ENCODE measurements around the gene SELENOM. TPM values are rescaled to one million over a fixed set of nuclear protein-coding genes. Genes with fewer than 3 reads are reported as not detected.

SELENOM gene
- total RNA-seq, 6 experiments from 2014 or later = 237 to 356 (median 265) TPM

DNA sequence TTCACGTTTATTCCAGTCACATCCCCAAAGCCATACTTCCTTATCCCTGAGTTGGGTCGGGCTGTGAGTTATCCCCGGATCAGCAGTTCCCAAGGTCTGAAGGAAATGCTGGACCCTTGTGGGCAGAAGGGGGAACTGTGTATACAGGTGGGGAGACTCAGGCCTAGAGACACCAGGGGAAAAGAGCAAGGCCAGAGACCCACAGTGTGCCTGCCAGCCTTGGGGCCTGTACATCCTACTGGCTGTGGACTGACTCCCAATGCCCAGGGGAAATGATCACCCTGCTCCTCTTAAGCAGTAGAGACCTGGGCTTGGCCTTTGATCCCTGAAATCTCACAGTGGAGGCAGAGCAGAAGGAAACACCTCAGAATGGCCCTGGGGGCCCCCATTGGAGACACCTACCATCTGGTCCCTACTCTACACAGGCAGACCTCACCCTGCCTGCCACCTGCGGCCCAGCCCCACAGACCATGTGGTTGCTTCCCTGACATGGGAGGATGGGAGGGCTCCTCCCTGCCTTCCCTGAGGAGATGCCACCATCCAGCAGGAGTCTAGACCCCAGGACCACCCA lies 1.3 kb downstream of the SELENOM start:
- peak; percentile 57 for TF ChIP-seq CTCF (IDR thresholded peaks at IDR 0.05)

DNA sequence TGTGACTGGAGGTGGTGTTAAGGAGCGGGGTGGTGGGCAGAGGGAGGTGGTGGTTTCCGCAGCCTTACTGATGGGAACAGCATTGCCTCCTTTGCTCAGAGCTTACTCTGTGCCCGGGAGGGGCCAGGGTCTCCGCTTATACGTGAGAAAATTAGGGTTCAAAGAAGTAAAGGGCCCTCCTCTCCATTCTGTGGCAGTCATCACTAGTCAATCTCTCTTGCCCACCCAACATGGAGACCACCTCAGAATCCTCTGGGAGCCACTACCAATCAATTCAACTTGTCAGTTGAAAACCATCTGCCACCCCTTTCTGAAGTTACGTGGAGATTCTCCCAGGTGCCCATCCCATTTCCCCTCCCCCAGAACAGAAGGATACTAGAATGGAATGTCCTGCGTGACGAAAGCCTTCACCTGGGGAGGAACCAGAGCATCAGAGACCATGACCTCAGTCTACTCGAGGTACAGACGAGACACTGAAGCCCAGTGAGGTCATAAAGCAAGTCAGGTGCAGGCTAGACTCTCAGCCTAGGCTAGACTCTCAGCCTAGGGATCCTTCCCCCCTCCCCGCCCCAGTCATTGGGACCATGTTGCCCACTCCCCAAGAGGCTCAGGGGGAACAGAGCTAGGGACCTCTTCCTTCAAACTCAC lies 2.0 kb downstream of the SELENOM start:
- Mint-ChIP-seq H3K4me3 (peak overlapping the region; percentile 94), H3K27ac (peak overlapping the region; percentile 98), H3K4me1 (ENCODE audit: low read depth) (peaks cover 54% of the 10 kb centered on the region)

More for the DNA sequence above, 1.3 kb downstream of the SELENOM start:
- peak overlapping the region; percentile 94 for H3K4me3 Mint-ChIP-seq
- peak overlapping the region; percentile 98 for H3K27ac Mint-ChIP-seq
- peaks cover 33% of the 10 kb centered on the region for H3K27me3 Mint-ChIP-seq (ENCODE audit: insufficient read depth)
- peak; percentile 40 for DNase-seq
- H3K9me3 Mint-ChIP-seq = no peaks in the 10 kb centered on the region
- peaks cover 14% of the 10 kb centered on the region for H3K36me3 Mint-ChIP-seq (ENCODE audit: low read depth)
- peaks cover 52% of the 10 kb centered on the region for H3K4me1 Mint-ChIP-seq (ENCODE audit: low read depth)

GRCh38 chr22:31104869-31105268 lies 2.5 kb downstream of the SELENOM start:
- Mint-ChIP-seq H3K36me3 (ENCODE audit: low read depth) (peaks cover 15% of the 10 kb centered on the region), H3K9me3 (no peaks in the 10 kb centered on the region), H3K27me3 (ENCODE audit: insufficient read depth) (peaks cover 38% of the 10 kb centered on the region), H3K4me3 (no peak overlapping the region), H3K4me1 (ENCODE audit: low read depth) (peaks cover 54% of the 10 kb centered on the region), H3K27ac (no peak overlapping the region)
- DNase-seq = no peak
- TF ChIP-seq CTCF (IDR thresholded peaks at IDR 0.05) = no peak

More for the DNA sequence above, 2.0 kb downstream of the SELENOM start:
- H3K9me3 Mint-ChIP-seq = no peaks in the 10 kb centered on the region
- peaks cover 15% of the 10 kb centered on the region for H3K36me3 Mint-ChIP-seq (ENCODE audit: low read depth)
- H3K27me3 Mint-ChIP-seq (ENCODE audit: insufficient read depth) = peaks cover 35% of the 10 kb centered on the region
- no peak for TF ChIP-seq CTCF (IDR thresholded peaks at IDR 0.05)
- DNase-seq = no peak

- no peak for TF ChIP-seq CTCF (IDR thresholded peaks at IDR 0.05)
- no peaks in the 10 kb centered on the region for H3K9me3 Mint-ChIP-seq
- H3K27me3 Mint-ChIP-seq (ENCODE audit: insufficient read depth) = peaks cover 38% of the 10 kb centered on the region
- peak overlapping the region; percentile 95 for H3K27ac Mint-ChIP-seq
- peaks cover 15% of the 10 kb centered on the region for H3K36me3 Mint-ChIP-seq (ENCODE audit: low read depth)
- peaks cover 58% of the 10 kb centered on the region for H3K4me1 Mint-ChIP-seq (ENCODE audit: low read depth)
- DNase-seq = no peak
- H3K4me3 Mint-ChIP-seq = no peak overlapping the region
Measured at GRCh38 chr22:31103899-31104694, 3.3 kb downstream of the SELENOM start.

- DNase-seq = no peak
- no peaks in the 10 kb centered on the region for H3K9me3 Mint-ChIP-seq
- no peak for TF ChIP-seq CTCF (IDR thresholded peaks at IDR 0.05)
- H3K27me3 Mint-ChIP-seq (ENCODE audit: insufficient read depth) = peaks cover 38% of the 10 kb centered on the region
- H3K4me3 Mint-ChIP-seq = peak overlapping the region; percentile 26
- peaks cover 15% of the 10 kb centered on the region for H3K36me3 Mint-ChIP-seq (ENCODE audit: low read depth)
- H3K27ac Mint-ChIP-seq = peak overlapping the region; percentile 95
- H3K4me1 Mint-ChIP-seq (ENCODE audit: low read depth) = peaks cover 58% of the 10 kb centered on the region
Measured at GRCh38 chr22:31103111-31103510, 4.3 kb downstream of the SELENOM start.
